ENCODE data around the gene MMD. TPM values are rescaled to one million over a fixed set of nuclear protein-coding genes. Genes with fewer than 3 reads are reported as not detected.

MMD gene
- total RNA-seq, 4 donors from 2014 or later, result 18.0 to 37.9 (median 29.1) TPM

DNA sequence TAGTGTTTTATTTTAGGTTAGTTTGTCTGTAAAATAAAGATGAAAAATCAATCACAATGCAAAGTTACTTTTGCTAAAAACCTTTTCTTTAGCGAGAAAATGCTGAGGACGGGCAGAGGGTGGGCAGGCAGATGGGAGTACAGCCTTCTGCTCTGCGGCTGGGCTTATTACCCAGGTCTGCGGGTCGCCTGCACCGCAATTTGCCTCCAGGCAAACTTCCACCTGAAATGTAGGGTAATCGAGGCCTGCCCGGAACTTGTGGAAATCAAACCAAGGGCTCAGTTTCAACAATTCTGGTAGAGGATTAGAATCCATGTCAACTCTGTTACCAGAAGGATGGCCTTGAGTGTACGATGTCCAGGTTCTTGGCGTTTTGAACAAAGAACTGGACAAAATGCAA, 22.3 kb upstream of the MMD start:
- Histone ChIP-seq H3K36me3 (no peaks in the 10 kb centered on the region), H3K4me3 (no peak overlapping the region), H3K27me3 (no peaks in the 10 kb centered on the region), H3K4me1 (peaks cover 7 to 80% (median 25%) of the 10 kb centered on the region in 3 donors), H3K27ac (peak overlapping the region; percentile 88 to 98 (median 90)), H3K9me3 (no peaks in the 10 kb centered on the region)
- WGBS, 2 donors (ENCODE audit: low coverage in 1 of 2), result 82 to 90% methylated on average over 4 to 8 of the region's 10 CpGs
- no peak for ATAC-seq
- no peak for TF ChIP-seq POLR2A (IDR thresholded peaks at IDR 0.05)
- TF ChIP-seq, protein P1, sequence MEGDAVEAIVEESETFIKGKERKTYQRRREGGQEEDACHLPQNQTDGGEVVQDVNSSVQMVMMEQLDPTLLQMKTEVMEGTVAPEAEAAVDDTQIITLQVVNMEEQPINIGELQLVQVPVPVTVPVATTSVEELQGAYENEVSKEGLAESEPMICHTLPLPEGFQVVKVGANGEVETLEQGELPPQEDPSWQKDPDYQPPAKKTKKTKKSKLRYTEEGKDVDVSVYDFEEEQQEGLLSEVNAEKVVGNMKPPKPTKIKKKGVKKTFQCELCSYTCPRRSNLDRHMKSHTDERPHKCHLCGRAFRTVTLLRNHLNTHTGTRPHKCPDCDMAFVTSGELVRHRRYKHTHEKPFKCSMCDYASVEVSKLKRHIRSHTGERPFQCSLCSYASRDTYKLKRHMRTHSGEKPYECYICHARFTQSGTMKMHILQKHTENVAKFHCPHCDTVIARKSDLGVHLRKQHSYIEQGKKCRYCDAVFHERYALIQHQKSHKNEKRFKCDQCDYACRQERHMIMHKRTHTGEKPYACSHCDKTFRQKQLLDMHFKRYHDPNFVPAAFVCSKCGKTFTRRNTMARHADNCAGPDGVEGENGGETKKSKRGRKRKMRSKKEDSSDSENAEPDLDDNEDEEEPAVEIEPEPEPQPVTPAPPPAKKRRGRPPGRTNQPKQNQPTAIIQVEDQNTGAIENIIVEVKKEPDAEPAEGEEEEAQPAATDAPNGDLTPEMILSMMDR (IDR thresholded peaks at IDR 0.05), result no peak
- TF ChIP-seq POLR2AphosphoS5 (IDR thresholded peaks at IDR 0.05), result no peak
- TF ChIP-seq EP300 (IDR thresholded peaks at IDR 0.05), result no peak

DNA sequence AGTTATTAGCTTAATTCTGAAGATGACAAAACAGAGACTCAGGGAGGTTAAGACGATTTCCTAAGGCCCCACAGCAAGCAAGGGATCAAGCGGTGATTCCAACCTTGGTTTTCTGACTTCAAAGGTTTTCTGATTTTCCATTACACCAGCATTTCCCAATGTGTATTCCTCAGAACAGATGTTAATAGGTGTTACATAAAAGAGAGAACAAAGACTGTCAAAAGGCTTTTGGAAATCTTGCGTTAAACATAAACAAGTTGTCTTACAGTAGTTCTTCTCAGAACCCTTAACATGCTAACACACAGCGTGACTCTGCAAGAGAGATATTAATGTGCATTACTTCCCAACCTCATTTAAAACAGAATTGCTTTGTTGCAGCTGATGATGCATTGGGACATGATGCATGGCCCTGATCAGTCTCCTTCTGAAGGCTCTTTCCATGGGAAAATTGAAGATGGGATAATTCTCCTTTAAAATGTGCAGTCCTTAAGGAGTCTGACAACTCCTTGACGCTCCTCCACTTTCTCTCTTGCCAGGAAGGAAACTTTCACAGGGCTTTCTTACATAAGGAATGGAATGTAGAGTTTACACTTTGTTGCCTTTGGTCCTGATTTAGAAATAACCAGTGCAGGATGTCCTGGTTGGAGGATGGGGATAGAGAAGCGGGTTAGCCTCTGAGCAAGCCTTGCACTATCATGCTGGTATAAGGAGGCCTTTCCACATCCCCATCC, 21.5 kb upstream of the MMD start:
- WGBS, 2 donors (ENCODE audit: low coverage in 1 of 2), result 38 to 39% methylated on average over 6 of the region's 6 CpGs

DNA sequence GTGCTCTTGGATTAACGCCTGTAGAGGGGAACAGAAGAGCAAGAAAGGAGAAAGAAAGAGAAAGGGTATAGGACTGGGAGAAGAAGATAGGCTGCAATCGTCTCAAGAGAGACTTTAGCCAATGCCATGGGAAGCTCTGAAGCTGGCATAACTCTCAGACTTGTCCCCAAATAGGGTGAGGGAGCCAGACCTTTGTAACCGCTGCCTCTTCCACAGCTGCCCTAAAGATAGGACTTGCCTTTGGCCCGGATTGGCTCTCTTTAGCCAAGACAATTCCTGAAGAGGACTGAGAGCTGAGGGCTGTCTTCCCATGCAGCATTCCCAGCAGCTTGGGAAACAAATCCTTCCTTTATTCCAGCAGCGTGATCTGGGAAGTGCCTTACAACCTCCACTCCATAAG, 20.8 kb upstream of the MMD start:
- WGBS, 2 donors (ENCODE audit: low coverage in 1 of 2), result 27 to 31% methylated on average over 5 of the region's 5 CpGs
- Histone ChIP-seq H3K36me3 (no peaks in the 10 kb centered on the region), H3K27me3 (no peaks in the 10 kb centered on the region), H3K4me1 (peaks cover 7 to 75% (median 25%) of the 10 kb centered on the region in 3 donors), H3K27ac (peak overlapping the region; percentile 88 to 98 (median 90)), H3K4me3 (no peak overlapping the region), H3K9me3 (no peaks in the 10 kb centered on the region)
- ATAC-seq, result no peak
- no peak for TF ChIP-seq POLR2AphosphoS5 (IDR thresholded peaks at IDR 0.05)
- TF ChIP-seq, protein P1 (IDR thresholded peaks at IDR 0.05), result no peak
- TF ChIP-seq EP300 (IDR thresholded peaks at IDR 0.05), result no peak
- no peak for TF ChIP-seq POLR2A (IDR thresholded peaks at IDR 0.05)

More for the DNA sequence above, 21.5 kb upstream of the MMD start:
- Histone ChIP-seq H3K27me3 (no peaks in the 10 kb centered on the region), H3K4me3 (no peak overlapping the region), H3K36me3 (no peaks in the 10 kb centered on the region), H3K27ac (peak overlapping the region; percentile 88 to 98 (median 90)), H3K4me1 (peaks cover 7 to 74% (median 25%) of the 10 kb centered on the region in 3 donors), H3K9me3 (no peaks in the 10 kb centered on the region)
- ATAC-seq, result peak; percentile 82
- TF ChIP-seq POLR2A (IDR thresholded peaks at IDR 0.05), result no peak
- peak; percentile 69 for TF ChIP-seq POLR2AphosphoS5 (IDR thresholded peaks at IDR 0.05)
- peak; percentile 61 for TF ChIP-seq EP300 (IDR thresholded peaks at IDR 0.05)

DNA sequence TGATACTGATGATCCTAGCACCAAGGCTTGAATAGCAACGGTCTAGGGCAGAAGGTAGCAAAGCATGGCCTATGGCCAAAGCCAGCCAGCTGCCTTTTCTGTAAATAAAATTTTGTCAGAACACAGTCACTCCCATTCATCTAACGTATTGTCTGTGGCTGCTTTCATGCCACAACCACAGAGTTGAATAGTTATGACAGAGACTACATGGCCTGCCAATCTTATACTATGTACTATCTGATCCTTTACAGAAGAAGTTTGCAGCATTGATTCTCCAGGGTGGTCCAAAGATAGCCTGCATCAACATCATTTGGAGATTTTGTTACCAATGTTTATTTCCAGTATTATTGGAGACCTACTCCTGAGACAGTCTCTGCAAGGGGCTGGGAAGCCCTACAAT, 19.9 kb upstream of the MMD start:
- Histone ChIP-seq H3K9me3 (no peaks in the 10 kb centered on the region), H3K36me3 (no peaks in the 10 kb centered on the region), H3K27ac (peak overlapping the region; percentile 78 to 98 (median 90)), H3K4me1 (peaks cover 7 to 76% (median 23%) of the 10 kb centered on the region in 3 donors), H3K4me3 (no peak overlapping the region), H3K27me3 (no peaks in the 10 kb centered on the region)
- WGBS, 2 donors (ENCODE audit: low coverage in 1 of 2), result 0 to 50% methylated on average over 1 of the region's 2 CpGs
- ATAC-seq, result no peak
- TF ChIP-seq POLR2A (IDR thresholded peaks at IDR 0.05), result no peak
- TF ChIP-seq, protein P1 (IDR thresholded peaks at IDR 0.05), result no peak
- no peak for TF ChIP-seq POLR2AphosphoS5 (IDR thresholded peaks at IDR 0.05)
- no peak for TF ChIP-seq EP300 (IDR thresholded peaks at IDR 0.05)

DNA sequence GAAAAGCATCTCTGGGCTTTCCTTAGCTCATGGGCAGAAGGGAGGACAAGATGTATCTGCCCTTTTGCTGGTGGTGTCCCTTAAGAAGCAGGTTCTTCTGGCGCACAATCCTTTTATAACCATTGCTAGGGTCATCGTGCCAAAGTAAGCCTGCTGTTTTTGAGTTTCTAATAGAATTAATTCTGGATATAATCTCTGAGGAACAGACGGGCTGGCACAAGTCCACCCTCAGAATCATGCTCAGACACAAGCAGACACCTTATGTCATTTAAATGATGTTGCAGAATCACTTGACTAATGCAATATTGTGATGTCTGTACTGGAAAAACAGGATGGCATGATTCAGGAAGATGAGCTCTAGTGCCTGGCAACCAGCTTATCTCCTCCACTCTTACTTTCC, 18.8 kb upstream of the MMD start:
- no peak overlapping the region for H3K4me3 ChIP-seq
- TF ChIP-seq POLR2AphosphoS5 (IDR thresholded peaks at IDR 0.05) (no peak), POLR2A (IDR thresholded peaks at IDR 0.05) (no peak), EP300 (IDR thresholded peaks at IDR 0.05) (no peak)
- TF ChIP-seq, protein P1 (IDR thresholded peaks at IDR 0.05), result no peak
- H3K27ac ChIP-seq, result peak overlapping the region; percentile 30 to 92 (median 83)
- H3K27me3 ChIP-seq, result no peaks in the 10 kb centered on the region
- H3K9me3 ChIP-seq, result no peaks in the 10 kb centered on the region
- 19 to 52% methylated on average over 2 to 3 of the region's 3 CpGs for WGBS, 2 donors (ENCODE audit: low coverage in 1 of 2)
- H3K4me1 ChIP-seq, result peaks cover 3 to 64% (median 15%) of the 10 kb centered on the region in 3 donors
- no peaks in the 10 kb centered on the region for H3K36me3 ChIP-seq
- no peak for ATAC-seq
